ELR (cell line): ENCODE measurements around the gene TVP23A.
A peak's percentile ranks its signal among the peaks of the same experiment; 100 is the strongest.
"Not testable (repeated sequence)": the region's sequence is repeated elsewhere in the genome, so short reads cannot be mapped to it uniquely, and the experiment has no call there.

Experiments used
- DNase-seq: peaks from one replicate; pipeline ENCODE4 v3.0.0-alpha.2; 2015; ENCODE audit warnings: low read depth

The TVP23A gene

GRCh38 chr16:10744370-10745030, 74.1 kb downstream of the TVP23A start:
- DNase-seq: no peak

- peak; percentile 94 for DNase-seq
These were observed 74.8 kb downstream of the TVP23A start, which contains the start of gene NUBP1 for GRCh38 chr16:10743610-10744369. TSS of gene NUBP1 (plus strand) at chr16:10743842. CDS start at chr16:10743864, 22 bp downstream.

GRCh38 chr16:10743227-10743609, 75.4 kb downstream of the TVP23A start:
- no peak for DNase-seq

- no peak for DNase-seq
These were observed 76.8 kb downstream of the TVP23A start for GRCh38 chr16:10741844-10742243.

GRCh38 chr16:10741249-10741648, 77.3 kb downstream of the TVP23A start:
- not testable (repeated sequence) for DNase-seq

GRCh38 chr16:10740845-10741208, 77.8 kb downstream of the TVP23A start:
- DNase-seq: no peak

GRCh38 chr16:10740000-10740844, 78.4 kb downstream of the TVP23A start:
- DNase-seq: no peak

- DNase-seq: peak; percentile 88
These were observed 80.1 kb downstream of the TVP23A start for GRCh38 chr16:10738231-10739077.

- peak; percentile 66 for DNase-seq
These were observed 81.4 kb downstream of the TVP23A start for GRCh38 chr16:10737068-10737625.

- DNase-seq: no peak
These were observed 86.8 kb downstream of the TVP23A start for GRCh38 chr16:10731790-10732189.

- peak; percentile 42 for DNase-seq
These were observed 89.2 kb downstream of the TVP23A start for GRCh38 chr16:10729104-10730048.

- no peak for DNase-seq
These were observed 90.3 kb downstream of the TVP23A start for GRCh38 chr16:10728003-10728887.
